ENCODE measurements around the gene TRAF7. TPM values are rescaled to one million over a fixed set of nuclear protein-coding genes. Genes with fewer than 3 reads are reported as not detected.
"Not testable (repeated sequence)": the region's sequence is repeated elsewhere in the genome, so short reads cannot be mapped to it uniquely, and the experiment has no call there.

The TRAF7 gene
- 10 to 100 TPM; 77.1 to 80.3 TPM for total RNA-seq

- ChIA-PET POLR2A (interaction anchor here (0.6 to 4.0 kb wide), 26 partner anchors 10 to 377 kb away, joined by 3 to 26 read pairs (median 5); partner anchors contain the start of genes E4F1, ECI1, NDUFB10 and NPW), CTCF (interaction anchor here (0.7 to 1.9 kb wide), 13 partner anchors 8 to 450 kb away, joined by 3 to 11 read pairs (median 3); partner anchors contain the start of genes ECI1, NTHL1, NUBP2 and SPSB3)
- peaks cover 43% of the 10 kb centered on the region for H3K36me3 Mint-ChIP-seq
- H3K4me1 Mint-ChIP-seq (ENCODE audit: low read depth) = peaks cover 42% of the 10 kb centered on the region
- H3K9me3 Mint-ChIP-seq = no peaks in the 10 kb centered on the region
- intact Hi-C loops (cut with micrococcal nuclease) = loop anchor here (1.0 to 5.0 kb wide), 4 partner anchors 59 to 112 kb away; partner anchors contain the start of genes E4F1, NTHL1, PGP and RNPS1
- peak; percentile 98 for DNase-seq
- H3K27me3 Mint-ChIP-seq = no peaks in the 10 kb centered on the region
- peak within 1 kb of the TSS; percentile 87 for H3K27ac Mint-ChIP-seq
- peak within 1 kb of the TSS; percentile 93 for H3K4me3 Mint-ChIP-seq
Observed at GRCh38 chr16:2155091-2155950, at the start of gene TRAF7. TSS of gene TRAF7 (plus strand) at chr16:2155782. CDS start at chr16:2163921, 8,139 bp downstream.

- H3K27ac Mint-ChIP-seq; H3K4me1 Mint-ChIP-seq (ENCODE audit: low read depth); CTCF ChIA-PET; H3K36me3 Mint-ChIP-seq; H3K9me3 Mint-ChIP-seq; H3K4me3 Mint-ChIP-seq; intact Hi-C loops (cut with micrococcal nuclease); POLR2A ChIA-PET; H3K27me3 Mint-ChIP-seq; DNase-seq: not testable (repeated sequence)
Observed at GRCh38 chr16:2106211-2106610, 49.4 kb upstream of the TRAF7 start.

- H3K9me3 Mint-ChIP-seq; DNase-seq; CTCF ChIA-PET; H3K27me3 Mint-ChIP-seq; intact Hi-C loops (cut with micrococcal nuclease); H3K36me3 Mint-ChIP-seq; POLR2A ChIA-PET; H3K27ac Mint-ChIP-seq; H3K4me3 Mint-ChIP-seq; H3K4me1 Mint-ChIP-seq (ENCODE audit: low read depth): not testable (repeated sequence)
Observed at GRCh38 chr16:2107121-2107790, 48.3 kb upstream of the TRAF7 start.

- H3K27me3 Mint-ChIP-seq; H3K4me3 Mint-ChIP-seq; H3K36me3 Mint-ChIP-seq; H3K4me1 Mint-ChIP-seq (ENCODE audit: low read depth); H3K27ac Mint-ChIP-seq; POLR2A ChIA-PET; DNase-seq; CTCF ChIA-PET; intact Hi-C loops (cut with micrococcal nuclease); H3K9me3 Mint-ChIP-seq: not testable (repeated sequence)
Observed at GRCh38 chr16:2107791-2108125, 47.8 kb upstream of the TRAF7 start.

GRCh38 chr16:2108446-2109270 is 46.9 kb upstream of the TRAF7 start:
- DNase-seq; CTCF ChIA-PET; H3K4me1 Mint-ChIP-seq (ENCODE audit: low read depth); H3K9me3 Mint-ChIP-seq; H3K4me3 Mint-ChIP-seq; intact Hi-C loops (cut with micrococcal nuclease); H3K36me3 Mint-ChIP-seq; H3K27me3 Mint-ChIP-seq; POLR2A ChIA-PET; H3K27ac Mint-ChIP-seq: not testable (repeated sequence)

- POLR2A ChIA-PET; intact Hi-C loops (cut with micrococcal nuclease); H3K27me3 Mint-ChIP-seq: not testable (repeated sequence)
Observed at GRCh38 chr16:2109271-2109580, 46.4 kb upstream of the TRAF7 start.

GRCh38 chr16:2109872-2110271 is 45.7 kb upstream of the TRAF7 start:
- intact Hi-C loops (cut with micrococcal nuclease); H3K27me3 Mint-ChIP-seq; H3K9me3 Mint-ChIP-seq; H3K27ac Mint-ChIP-seq; H3K36me3 Mint-ChIP-seq; H3K4me3 Mint-ChIP-seq; CTCF ChIA-PET; H3K4me1 Mint-ChIP-seq (ENCODE audit: low read depth); DNase-seq; POLR2A ChIA-PET: not testable (repeated sequence)

More at GRCh38 chr16:2109271-2109580, 46.4 kb upstream of the TRAF7 start:
- H3K9me3 Mint-ChIP-seq; H3K4me1 Mint-ChIP-seq (ENCODE audit: low read depth); H3K4me3 Mint-ChIP-seq; DNase-seq; H3K27ac Mint-ChIP-seq; CTCF ChIA-PET; H3K36me3 Mint-ChIP-seq: not testable (repeated sequence)

GRCh38 chr16:2110332-2111008 is 45.1 kb upstream of the TRAF7 start:
- H3K9me3 Mint-ChIP-seq; intact Hi-C loops (cut with micrococcal nuclease); DNase-seq; POLR2A ChIA-PET; H3K27me3 Mint-ChIP-seq; H3K4me1 Mint-ChIP-seq (ENCODE audit: low read depth); H3K27ac Mint-ChIP-seq; H3K4me3 Mint-ChIP-seq; CTCF ChIA-PET; H3K36me3 Mint-ChIP-seq: not testable (repeated sequence)

- H3K4me1 Mint-ChIP-seq (ENCODE audit: low read depth); H3K9me3 Mint-ChIP-seq; CTCF ChIA-PET; H3K27me3 Mint-ChIP-seq; DNase-seq; intact Hi-C loops (cut with micrococcal nuclease); H3K27ac Mint-ChIP-seq; H3K36me3 Mint-ChIP-seq; H3K4me3 Mint-ChIP-seq; POLR2A ChIA-PET: not testable (repeated sequence)
Observed at GRCh38 chr16:2111009-2111353, 44.6 kb upstream of the TRAF7 start.

GRCh38 chr16:2111412-2112335 is 43.9 kb upstream of the TRAF7 start:
- H3K4me3 Mint-ChIP-seq; H3K9me3 Mint-ChIP-seq; H3K27ac Mint-ChIP-seq; POLR2A ChIA-PET; H3K36me3 Mint-ChIP-seq; H3K4me1 Mint-ChIP-seq (ENCODE audit: low read depth); DNase-seq; CTCF ChIA-PET; intact Hi-C loops (cut with micrococcal nuclease); H3K27me3 Mint-ChIP-seq: not testable (repeated sequence)

GRCh38 chr16:2112539-2113106 is 43.0 kb upstream of the TRAF7 start:
- H3K36me3 Mint-ChIP-seq; intact Hi-C loops (cut with micrococcal nuclease); POLR2A ChIA-PET; DNase-seq; H3K9me3 Mint-ChIP-seq; H3K4me1 Mint-ChIP-seq (ENCODE audit: low read depth); H3K27ac Mint-ChIP-seq; H3K27me3 Mint-ChIP-seq; H3K4me3 Mint-ChIP-seq; CTCF ChIA-PET: not testable (repeated sequence)

Measured in activated CD4-positive, alpha-beta memory T cell treated with anti-CD3 and anti-CD28 coated beads for 36 hours (primary cell).